SW480 (cell line): ENCODE measurements around the gene GPR107.
A peak's percentile ranks its signal among the peaks of the same experiment; 100 is the strongest.
"Not testable (repeated sequence)": the region's sequence is repeated elsewhere in the genome, so short reads cannot be mapped to it uniquely, and the experiment has no call there.

Source experiments
- DNase-seq: peaks from one replicate; pipeline ENCODE4 v3.0.0-alpha.2; 2016; ENCODE audit warnings: low spot score

The GPR107 gene

GRCh38 chr9:130053504-130054324, at the start of gene GPR107:
Gene GPR107, plus strand, starts transcription at chr9:130053906. Its CDS starts 27 bp downstream, at chr9:130053933.
- peak; percentile 76 for DNase-seq

GRCh38 chr9:130003943-130004552, 49.7 kb upstream of the GPR107 start:
- no peak for DNase-seq

DNA sequence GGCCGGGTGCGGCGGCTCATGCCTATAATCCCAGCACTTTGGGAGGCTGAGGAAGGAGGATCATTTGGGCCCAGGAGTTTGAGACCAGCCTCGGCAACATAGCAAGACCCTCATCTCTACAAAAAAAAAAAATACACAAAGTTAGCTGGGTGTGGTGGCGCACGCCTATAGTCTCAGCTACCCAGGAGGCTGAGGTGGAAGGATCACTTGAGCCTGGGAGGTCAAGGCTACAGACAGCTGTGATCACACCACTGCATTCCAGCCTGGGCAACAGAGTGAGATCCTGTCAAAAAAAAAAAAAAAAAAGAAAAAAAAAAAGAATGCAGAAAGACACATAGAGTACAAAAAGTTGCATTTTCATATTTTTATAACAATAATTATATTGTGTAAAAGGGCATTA, 46.8 kb upstream of the GPR107 start:
- not testable (repeated sequence) for DNase-seq

- DNase-seq: no peak
Observed at GRCh38 chr9:130008538-130008937, 45.2 kb upstream of the GPR107 start.

DNA sequence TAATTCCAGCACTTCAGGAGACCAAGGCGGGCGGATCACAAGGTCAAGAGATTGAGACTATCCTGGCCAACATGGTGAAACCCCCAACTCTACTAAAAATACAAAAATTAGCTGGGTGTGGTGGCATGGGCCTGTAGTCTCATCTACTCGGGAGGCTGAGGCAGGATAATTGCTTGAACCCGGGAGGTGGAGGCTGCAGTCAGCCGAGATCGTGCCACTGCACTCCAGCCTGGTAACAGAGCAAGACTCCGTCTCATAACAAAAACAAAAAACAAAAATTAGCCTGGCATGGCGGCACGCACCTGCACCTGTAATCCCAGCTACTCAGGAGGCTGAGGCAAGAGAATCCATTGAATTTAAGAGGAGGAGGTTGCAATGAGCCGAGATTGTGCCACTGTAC, 44.2 kb upstream of the GPR107 start:
- DNase-seq: not testable (repeated sequence)

DNA sequence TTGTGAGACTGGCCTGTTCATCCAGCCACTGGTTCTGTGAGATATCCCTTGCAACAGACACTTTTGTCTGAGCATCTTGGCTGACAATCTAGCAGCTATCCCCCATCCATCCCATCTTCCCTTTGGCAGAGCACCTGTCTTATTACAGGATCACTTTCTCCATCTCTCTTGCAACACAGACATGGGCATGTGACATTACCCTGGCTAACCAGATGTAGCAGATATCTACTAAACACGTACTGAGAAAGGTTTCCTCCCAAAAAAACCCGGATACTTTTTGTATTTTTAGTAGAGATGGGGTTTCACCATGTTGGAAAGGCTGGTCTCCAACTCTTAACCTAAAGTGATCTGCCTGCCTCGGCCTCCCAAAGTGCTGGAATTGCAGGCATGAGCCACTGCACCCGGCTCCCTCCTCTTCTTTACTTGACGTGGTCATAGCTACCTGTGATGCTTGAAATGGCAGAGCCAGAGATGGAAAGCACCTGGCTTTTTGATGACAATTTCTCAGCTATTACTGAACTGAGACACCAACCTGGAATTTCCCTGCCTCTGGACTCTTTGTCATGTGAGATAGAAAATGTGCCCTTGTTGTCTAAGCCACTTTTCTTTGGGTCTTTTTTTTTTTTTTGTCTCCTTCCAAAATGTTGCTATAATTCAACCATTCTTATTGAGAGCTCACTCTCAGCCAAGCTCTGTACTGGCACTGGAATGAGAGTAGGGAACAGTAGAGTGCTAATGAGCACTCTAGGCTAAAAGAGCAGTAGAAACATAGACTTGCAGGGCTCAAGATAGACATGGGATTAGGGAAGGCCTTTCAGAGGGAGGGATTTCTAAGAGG, 43.3 kb upstream of the GPR107 start:
- no peak for DNase-seq

- DNase-seq: no peak
Observed at GRCh38 chr9:130013326-130013725, 40.4 kb upstream of the GPR107 start.

DNA sequence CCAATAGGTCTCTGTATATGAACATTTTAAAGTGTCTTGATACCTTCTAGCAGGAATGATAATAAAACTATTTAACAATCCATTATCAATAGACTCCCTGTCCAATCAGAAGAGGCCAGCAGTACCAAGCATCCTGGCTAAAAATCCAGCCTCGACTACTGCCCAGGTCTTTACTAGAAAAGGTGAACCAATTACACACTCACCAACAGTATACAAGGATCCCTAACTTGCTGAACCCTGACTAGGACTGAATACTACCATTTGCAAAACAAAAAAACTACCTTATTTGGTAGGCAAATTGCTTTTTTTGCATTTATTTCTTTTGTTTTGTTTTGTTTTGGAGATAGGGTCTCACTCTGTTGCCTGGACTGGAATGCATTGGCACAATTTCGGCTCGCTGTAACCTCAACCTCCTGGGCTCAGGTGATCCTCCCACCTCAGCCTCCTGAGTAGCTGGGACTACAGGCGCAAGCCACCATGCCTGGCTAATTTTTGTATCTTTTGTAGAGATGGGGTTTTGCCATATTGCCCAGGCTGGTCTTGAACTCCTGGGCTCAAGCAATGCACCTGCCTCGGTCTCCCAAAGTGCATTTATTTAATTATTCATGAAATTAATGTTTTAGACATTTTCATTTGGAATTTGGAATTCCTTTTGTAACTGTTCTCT, 38.2 kb upstream of the GPR107 start:
- DNase-seq: no peak

GRCh38 chr9:130017076-130017475, 36.6 kb upstream of the GPR107 start:
- DNase-seq: no peak

- DNase-seq: not testable (repeated sequence)
Observed at GRCh38 chr9:130017510-130017909, 36.2 kb upstream of the GPR107 start.

DNA sequence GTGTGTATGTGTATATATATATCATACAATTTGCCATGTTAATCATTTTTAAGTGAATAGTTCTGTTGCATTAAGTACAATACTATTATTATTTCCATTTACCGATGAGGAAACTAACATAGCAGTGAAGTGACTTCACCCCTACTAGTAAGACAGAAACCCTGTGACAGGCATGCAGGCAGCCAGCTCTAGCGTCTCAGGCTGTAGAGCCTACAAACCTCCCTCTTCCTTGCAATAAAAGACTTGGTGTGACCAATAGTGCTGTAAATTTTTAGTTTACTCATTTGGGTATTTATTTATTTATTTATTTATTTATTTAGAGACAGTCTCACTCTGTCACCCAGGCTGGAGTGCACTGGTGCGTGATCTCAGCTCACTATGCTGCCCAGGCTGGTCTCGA, 35.4 kb upstream of the GPR107 start:
- no peak for DNase-seq

GRCh38 chr9:130020618-130021017, 33.1 kb upstream of the GPR107 start:
- no peak for DNase-seq

GRCh38 chr9:130021123-130021522, 32.6 kb upstream of the GPR107 start:
- no peak for DNase-seq

DNA sequence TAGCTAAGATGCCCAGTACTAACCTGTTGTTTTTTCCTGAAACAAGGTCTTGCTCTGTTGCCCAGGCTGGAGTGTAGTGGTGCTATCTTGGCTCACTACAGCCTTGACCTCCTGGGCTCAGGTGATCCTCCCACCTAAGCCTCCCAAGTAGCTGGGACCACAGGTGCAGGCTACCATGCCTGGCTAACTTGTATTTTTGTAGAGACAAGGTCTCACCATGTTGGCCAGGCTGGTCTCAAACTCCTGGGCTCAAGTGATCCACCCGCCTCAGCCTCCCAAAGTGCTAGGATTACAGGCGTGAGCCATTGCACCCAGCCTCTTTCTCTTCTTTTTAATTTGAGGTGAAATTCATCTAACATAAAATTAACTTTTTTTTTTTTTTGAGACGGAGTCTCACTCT, 31.9 kb upstream of the GPR107 start:
- not testable (repeated sequence) for DNase-seq

GRCh38 chr9:130022566-130023143, 31.1 kb upstream of the GPR107 start:
- DNase-seq: no peak

- DNase-seq: no peak
Observed at GRCh38 chr9:130023144-130023787, 30.4 kb upstream of the GPR107 start.

DNA sequence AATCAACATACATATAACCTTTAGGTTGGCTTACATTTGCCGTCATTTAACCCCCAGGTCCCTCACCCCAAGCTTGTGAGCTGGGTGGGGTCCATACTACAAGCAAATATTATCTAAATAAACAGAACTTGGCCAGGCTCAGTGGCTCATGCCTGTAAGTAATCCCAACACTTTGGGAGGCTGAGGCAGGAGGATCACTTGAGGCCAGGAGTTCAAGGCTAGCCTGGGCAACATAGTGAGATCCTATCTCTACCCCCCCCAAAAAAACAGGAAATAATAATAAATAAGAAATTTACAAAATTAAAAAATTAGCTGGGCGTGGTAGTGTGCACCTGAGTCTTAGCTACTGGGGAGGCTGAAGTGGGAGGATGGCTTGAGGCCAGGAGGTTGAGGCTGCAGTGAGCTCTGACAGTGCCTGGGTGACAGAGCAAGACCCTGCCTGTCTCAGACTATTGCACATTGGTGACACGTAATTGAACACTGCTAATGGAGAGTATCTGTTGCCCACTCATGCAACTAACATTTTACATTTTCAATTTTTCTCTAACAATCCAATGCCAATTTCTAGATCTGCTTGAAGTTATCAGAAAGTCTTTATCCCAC, 29.6 kb upstream of the GPR107 start:
- no peak for DNase-seq

DNA sequence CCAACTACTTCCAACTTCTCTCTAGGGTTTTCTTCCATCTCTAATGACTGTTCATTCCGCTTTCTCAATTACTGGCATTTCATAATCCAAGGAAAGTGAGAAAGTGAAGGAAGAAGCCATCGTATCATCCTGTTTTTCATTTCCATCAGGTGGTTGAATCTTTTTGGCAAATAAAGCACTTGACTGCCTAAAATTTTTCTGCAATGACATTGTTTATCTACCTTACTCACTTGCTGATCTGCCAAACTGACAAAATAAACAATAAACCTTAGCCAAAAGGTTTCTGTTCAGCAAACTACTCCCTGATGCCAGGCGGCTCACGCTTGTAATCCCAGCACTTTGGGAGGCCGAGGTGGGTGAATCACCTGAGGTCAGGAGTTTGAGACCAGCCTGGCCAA, 29.1 kb upstream of the GPR107 start:
- no peak for DNase-seq

DNA sequence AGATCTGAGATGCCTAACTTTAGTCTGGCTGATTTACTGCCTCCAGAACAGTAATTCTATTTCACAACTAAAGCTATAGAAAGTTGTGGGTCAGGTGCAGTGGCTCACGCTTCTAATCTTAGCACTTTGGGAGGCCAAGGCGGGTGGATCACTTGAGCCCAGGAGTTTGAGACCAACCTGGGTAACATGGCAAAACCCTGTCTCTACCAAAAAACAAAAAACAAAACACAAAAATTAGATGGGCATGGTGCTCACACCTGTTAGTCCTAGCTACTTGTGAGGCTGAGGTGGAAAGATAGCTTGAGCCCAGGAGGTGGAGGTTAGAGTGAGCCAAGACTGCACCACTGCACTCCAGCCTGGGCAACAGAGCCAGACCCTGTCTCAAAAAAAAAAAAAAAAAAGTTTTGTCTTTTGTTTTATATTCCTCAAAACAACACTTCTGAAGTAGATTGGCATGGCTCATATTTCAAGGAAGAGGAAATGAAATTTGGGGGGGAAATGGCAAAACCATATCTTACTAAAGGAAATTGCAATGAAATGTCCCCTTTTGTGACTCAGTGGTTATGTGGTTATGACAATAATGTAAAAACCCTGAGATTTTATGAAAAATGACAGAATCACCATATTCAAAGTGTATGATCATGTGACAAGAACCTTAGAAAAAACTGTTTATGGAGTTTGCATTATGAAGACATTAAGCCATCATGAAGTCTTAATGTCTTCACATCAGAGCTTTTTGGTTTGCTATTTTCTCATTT, 26.9 kb upstream of the GPR107 start:
- no peak for DNase-seq
